GM21367 (cell line): ENCODE data around the gene LY9.
"Not testable (repeated sequence)": the region's sequence is repeated elsewhere in the genome, so short reads cannot be mapped to it uniquely, and the experiment has no call there.

Experiments
- ATAC-seq: cut with Tn5 transposase; IDR thresholded peaks from one replicate; pipeline ENCODE4 v1.9.1; 2021; ENCODE audit not compliant: unreplicated experiment

Gene LY9

GRCh38 chr1:160773093-160773492 is 22.9 kb upstream of the LY9 start:
- no peak for ATAC-seq

- ATAC-seq = no peak
Measured at GRCh38 chr1:160774886-160775719, 20.9 kb upstream of the LY9 start.

DNA sequence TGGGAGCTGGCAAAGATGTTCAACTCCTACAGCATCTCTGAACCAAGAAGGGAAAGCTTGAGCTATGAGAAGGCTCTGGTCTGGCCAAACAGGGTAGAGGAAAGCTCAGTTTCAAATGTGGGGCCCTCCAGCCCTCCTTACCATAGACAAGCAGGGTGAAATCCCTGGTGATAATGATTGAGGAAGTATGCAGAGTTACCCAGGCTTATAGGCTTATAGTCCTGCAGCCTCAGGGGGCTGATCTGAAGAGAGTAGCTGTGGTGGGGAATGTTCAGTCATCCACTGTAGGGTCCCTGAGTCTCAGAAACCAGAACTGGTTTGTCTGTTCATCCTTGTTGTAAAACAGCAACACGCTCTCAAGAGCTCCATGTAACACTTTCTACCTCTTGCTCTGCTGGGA is 19.8 kb upstream of the LY9 start:
- ATAC-seq = peak; percentile 44

DNA sequence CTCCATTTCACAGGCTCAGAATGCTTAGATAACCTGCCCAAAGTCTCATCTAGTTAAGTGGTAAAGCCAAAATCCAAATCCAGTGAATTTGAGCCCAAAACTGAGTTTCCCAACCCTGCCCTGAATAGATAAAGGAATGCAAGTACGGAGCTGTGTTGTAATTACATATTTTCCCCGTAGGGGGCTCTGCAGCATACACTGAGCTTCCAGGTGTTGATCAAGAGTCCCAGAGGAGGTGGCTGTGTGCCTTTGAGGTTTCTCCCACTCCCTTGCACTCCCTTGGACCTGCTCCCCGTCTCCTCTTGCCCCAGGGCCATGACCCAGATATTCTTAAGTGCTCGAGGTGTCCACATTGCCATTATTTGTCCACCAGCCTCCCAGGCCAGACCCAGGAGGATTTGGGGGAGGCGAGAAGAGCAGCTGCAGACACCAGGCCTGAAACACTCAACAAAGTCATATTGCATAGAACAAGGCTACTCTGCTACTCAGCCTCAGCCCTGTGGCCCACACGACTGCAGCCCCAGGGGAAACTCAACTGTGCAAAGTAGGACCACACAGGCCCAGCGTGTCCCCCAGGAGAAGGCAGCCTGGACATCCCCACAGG is 18.4 kb upstream of the LY9 start:
- no peak for ATAC-seq

- ATAC-seq = no peak
Measured at GRCh38 chr1:160778976-160779375, 17.0 kb upstream of the LY9 start.

- no peak for ATAC-seq
Measured at GRCh38 chr1:160779626-160780397, 16.2 kb upstream of the LY9 start.

GRCh38 chr1:160780398-160780755 is 15.6 kb upstream of the LY9 start:
- ATAC-seq = no peak

DNA sequence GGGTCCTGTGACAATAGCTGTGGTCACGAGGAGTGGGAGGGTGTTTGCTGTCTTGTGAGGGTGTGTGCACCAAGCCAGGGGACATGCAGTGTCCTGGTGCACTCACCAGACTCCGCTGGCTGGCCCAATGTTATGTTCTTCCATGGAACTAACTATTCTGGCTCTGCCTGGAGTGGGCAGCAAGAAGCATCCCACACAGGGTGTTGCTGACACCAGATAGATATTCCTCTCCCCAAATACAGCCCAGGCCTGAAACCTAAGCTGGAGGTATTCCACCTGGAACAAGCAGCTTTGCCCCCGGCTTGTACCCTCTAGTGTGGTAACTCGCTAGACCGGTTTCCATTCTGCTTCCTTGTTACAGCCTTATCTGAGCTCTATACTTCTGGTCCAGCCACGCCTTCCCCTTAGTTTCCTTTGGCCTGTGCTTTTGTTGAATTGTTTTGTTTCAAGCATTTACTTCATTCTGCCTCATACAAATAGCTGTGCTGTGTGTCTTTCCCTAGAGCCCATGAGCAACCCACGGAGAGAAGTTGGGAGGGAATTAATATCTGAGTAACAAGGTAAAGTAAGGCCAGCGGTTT is 14.7 kb upstream of the LY9 start:
- no peak for ATAC-seq

GRCh38 chr1:160781914-160782689 is 13.9 kb upstream of the LY9 start:
- ATAC-seq = peak; percentile 77

DNA sequence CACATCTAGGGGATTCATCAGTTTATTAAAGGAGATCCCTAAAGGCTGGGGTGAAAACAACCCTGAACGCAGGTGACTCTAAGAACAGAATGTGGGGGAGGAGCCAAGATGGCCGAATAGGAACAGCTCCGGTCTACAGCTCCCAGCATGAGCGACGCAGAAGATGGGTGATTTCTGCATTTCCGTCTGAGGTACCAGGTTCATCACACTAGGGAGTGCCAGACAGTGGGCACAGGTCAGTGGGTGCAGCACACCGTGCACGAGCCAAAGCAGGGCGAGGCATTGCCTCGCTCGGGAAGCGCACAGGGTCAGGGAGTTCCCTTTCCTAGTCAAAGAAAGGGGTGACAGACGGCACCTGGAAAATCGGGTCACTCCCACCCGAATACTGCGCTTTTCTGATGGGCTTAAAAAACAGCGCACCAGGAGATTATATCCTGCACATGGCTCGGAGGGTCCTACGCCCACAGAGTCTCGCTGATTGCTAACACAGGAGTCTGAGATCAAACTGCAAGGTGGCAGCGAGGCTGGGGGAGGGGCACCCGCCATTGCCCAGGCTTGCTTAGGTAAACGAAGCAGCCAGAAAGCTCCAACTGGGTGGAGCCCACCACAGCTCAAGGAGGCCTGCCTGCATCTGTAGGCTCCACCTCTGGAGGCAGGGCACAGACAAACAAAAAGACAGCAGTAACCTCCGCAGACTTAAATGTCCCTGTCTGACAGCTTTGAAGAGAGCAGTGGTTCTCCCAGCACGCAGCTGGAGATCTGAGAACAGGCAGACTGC is 12.8 kb upstream of the LY9 start:
- not testable (repeated sequence) for ATAC-seq

GRCh38 chr1:160789051-160789701 is 6.8 kb upstream of the LY9 start:
- no peak for ATAC-seq

- ATAC-seq = peak; percentile 80
Measured at GRCh38 chr1:160789702-160790611, 6.0 kb upstream of the LY9 start.

DNA sequence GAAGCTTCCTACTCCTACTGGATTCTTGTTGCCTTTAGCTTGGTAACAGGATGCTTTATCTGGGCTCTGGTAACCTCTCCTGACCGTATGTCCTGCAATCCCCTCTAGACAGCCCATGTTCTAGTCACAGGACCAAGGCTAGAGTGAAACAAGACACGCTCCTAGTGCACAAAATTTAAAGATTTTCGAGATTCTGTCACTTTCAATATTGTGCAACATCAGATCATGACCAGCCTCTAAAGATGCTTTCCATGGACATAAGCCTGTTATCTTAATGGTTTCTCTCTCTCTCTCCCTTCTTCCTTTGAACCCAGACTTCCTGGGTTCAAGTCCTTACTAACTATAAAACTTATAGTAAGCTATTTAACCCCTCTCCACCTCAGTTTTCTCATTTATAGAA is 1.6 kb upstream of the LY9 start:
- ATAC-seq = no peak

DNA sequence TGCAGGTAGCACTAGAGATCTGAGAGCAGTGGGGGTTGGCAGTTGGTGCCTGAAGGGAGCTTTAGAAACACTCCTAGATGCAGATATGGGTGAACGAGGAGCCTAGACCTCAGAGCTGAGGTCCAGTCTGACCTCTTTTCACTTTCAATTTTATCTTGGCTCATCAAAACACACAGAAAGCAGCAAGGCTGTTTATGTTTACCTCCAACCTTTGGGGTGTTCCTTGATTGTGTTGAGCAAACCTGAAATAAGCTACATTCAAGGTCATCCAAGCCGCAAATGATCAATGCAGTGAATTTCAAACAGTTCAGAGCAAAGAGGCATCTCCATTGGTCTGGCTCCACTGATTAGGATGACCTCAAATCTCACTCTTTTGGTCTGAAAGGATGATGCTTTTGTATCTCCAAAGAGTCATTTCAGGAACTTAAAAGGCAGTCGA is 1.3 kb downstream of the LY9 start:
- no peak for ATAC-seq

- no peak for ATAC-seq
Measured at GRCh38 chr1:160797861-160798273, 1.9 kb downstream of the LY9 start.

DNA sequence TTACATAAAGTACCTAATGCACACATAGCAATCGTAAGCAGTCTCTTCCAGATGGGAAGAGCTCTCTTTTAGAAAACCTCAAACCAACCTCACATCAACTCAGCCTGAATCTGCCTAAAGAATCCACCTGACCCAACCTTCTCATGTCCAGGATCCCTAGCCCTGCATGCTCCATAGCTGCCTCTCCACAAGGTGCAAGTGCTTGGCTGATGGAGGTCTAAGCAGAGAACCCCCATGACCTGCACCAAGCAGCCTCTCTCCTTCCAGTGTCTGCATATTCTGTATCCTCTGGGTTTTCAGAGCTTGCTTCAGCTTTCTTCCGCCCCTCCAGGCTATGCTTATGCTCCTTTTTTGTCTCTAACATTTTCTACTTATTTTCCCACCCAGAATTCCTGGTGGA is 2.5 kb downstream of the LY9 start:
- ATAC-seq = no peak

DNA sequence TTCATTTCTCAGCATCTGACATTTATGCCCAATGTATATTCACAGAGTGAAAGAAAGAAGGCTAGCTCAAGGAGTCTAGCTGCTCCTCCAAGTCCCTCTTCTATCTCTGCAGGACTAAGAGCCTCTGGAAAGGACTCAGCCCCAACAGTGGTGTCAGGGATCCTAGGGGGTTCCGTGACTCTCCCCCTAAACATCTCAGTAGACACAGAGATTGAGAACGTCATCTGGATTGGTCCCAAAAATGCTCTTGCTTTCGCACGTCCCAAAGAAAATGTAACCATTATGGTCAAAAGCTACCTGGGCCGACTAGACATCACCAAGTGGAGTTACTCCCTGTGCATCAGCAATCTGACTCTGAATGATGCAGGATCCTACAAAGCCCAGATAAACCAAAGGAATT is 3.7 kb downstream of the LY9 start:
- no peak for ATAC-seq

- ATAC-seq = no peak
Measured at GRCh38 chr1:160800142-160800541, 4.2 kb downstream of the LY9 start.
